ENCODE measurements around the gene FRAS1. TPM values are rescaled to one million over a fixed set of nuclear protein-coding genes. Genes with fewer than 3 reads are reported as not detected.

Gene FRAS1
- total RNA-seq, 1 experiment from 2014 or later, result 82.0 TPM

DNA sequence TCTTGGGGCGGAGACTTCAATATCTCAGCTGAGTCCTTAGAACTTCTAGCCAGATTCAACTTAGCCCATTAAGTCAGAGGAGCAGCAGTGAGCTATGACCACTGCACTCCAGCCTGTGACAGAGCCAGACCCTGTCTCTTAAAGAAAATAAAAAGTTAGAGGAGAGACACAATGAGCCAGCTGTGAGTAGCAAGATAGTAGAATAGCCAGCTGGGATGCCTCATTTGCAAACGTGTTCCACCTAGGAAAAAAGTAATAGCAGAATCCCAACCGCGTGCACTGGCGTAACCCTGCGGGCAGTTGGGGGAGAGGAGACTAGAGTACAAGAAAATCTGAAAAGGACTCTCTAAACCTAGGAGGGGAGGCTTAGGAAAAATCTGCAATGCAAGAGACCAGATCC is 361.3 kb downstream of the FRAS1 start (continued):
- TF ChIP-seq, protein P1, sequence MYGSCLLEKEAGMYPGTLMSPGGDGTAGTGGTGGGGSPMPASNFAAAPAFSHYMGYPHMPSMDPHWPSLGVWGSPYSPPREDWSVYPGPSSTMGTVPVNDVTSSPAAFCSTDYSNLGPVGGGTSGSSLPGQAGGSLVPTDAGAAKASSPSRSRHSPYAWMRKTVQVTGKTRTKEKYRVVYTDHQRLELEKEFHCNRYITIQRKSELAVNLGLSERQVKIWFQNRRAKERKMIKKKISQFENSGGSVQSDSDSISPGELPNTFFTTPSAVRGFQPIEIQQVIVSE (CRISPR knock-in tag; IDR thresholded peaks at IDR 0.05; ENCODE audit: borderline replicate concordance), result no peak
- no peak for TF ChIP-seq TCF7 (CRISPR knock-in tag; IDR thresholded peaks at IDR 0.05; ENCODE audit: low read depth)
- TF ChIP-seq GABPB1 (CRISPR knock-in tag; IDR thresholded peaks at IDR 0.05), result no peak
- no peak for TF ChIP-seq ZNF219 (CRISPR knock-in tag; IDR thresholded peaks at IDR 0.05; ENCODE audit: borderline replicate concordance)
- no peak for TF ChIP-seq ZNF138 (CRISPR knock-in tag; conservative IDR thresholded peaks at IDR 0.05)
- TF ChIP-seq ZNF121 (CRISPR knock-in tag; IDR thresholded peaks at IDR 0.05), result no peak
- no peak for TF ChIP-seq SMAD3 (CRISPR knock-in tag; IDR thresholded peaks at IDR 0.05; ENCODE audit: borderline replicate concordance)

DNA sequence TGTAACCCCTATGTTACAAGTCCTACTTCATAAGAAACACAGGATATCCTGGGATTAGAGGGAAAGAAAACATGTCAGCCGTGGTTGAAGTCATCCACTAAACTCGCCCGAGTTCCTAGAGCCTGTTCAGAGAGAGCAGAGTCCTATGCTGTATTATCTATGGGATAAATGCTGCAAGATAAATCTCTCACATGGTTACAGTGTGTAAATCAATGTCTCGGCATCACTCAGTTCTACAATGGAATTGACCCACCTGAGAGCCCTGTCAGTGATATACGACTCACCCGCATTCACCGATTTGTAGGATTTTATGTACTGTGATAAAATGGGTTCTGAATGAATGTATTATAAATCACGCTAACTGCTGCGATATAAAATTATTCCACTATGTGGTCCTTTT is 366.7 kb downstream of the FRAS1 start:
- Mint-ChIP-seq H3K4me3 (no peak overlapping the region), H3K36me3 (peaks cover 46% of the 10 kb centered on the region), H3K27me3 (ENCODE audit: low read depth) (no peaks in the 10 kb centered on the region), H3K9me3 (no peaks in the 10 kb centered on the region), H3K4me1 (no peaks in the 10 kb centered on the region), H3K27ac (no peak overlapping the region)
- TF ChIP-seq NR1H2 (CRISPR knock-in tag; IDR thresholded peaks at IDR 0.05) (no peak), ZNF263 (CRISPR knock-in tag; IDR thresholded peaks at IDR 0.05; ENCODE audit: low read depth) (no peak), CBFB (CRISPR knock-in tag; IDR thresholded peaks at IDR 0.05; ENCODE audit: low read depth) (no peak), ZNF219 (CRISPR knock-in tag; IDR thresholded peaks at IDR 0.05; ENCODE audit: borderline replicate concordance) (no peak), HMGA2 (CRISPR knock-in tag; IDR thresholded peaks at IDR 0.05) (no peak), FOXK1 (CRISPR knock-in tag; IDR thresholded peaks at IDR 0.05) (no peak), SMAD3 (CRISPR knock-in tag; IDR thresholded peaks at IDR 0.05; ENCODE audit: borderline replicate concordance) (no peak), GABPB1 (CRISPR knock-in tag; IDR thresholded peaks at IDR 0.05) (no peak), ZNF423 (CRISPR knock-in tag; IDR thresholded peaks at IDR 0.05) (no peak), FOXP1 (CRISPR knock-in tag; IDR thresholded peaks at IDR 0.05; ENCODE audit: borderline replicate concordance) (no peak), TEAD1 (CRISPR knock-in tag; IDR thresholded peaks at IDR 0.05) (no peak), EMX1 (CRISPR knock-in tag; IDR thresholded peaks at IDR 0.05) (no peak), ZNF317 (CRISPR knock-in tag; IDR thresholded peaks at IDR 0.05; ENCODE audit: borderline replicate concordance, low read depth) (no peak)
- TF ChIP-seq, protein P2, sequence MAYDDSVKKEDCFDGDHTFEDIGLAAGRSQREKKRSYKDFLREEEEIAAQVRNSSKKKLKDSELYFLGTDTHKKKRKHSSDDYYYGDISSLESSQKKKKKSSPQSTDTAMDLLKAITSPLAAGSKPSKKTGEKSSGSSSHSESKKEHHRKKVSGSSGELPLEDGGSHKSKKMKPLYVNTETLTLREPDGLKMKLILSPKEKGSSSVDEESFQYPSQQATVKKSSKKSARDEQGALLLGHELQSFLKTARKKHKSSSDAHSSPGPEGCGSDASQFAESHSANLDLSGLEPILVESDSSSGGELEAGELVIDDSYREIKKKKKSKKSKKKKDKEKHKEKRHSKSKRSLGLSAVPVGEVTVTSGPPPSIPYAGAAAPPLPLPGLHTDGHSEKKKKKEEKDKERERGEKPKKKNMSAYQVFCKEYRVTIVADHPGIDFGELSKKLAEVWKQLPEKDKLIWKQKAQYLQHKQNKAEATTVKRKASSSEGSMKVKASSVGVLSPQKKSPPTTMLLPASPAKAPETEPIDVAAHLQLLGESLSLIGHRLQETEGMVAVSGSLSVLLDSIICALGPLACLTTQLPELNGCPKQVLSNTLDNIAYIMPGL (CRISPR knock-in tag; IDR thresholded peaks at IDR 0.05), result no peak
- ATAC-seq (no peak), DNase-seq (ENCODE audit: low spot score) (no peak)
- ChIA-PET POLR2A (no interaction called here), CTCF (no interaction called here)

DNA sequence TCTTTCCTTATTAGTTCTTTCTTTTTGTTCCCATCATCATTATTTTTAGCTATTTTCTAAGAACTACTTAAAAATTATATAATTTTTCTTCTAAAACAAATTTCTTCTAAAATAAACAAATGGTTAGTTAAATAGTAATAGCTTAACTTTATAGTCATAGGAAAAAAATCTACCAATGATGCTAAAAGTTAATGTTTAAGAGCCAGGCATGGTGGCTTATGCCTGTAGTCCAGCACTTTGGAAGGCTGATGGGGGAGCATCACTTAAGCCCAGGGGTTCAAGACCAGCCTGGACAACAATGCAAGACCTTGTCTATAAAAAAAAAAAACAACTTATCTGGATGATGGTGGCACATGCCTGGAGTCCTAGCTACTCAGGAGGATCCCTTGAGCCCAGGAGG is 367.3 kb downstream of the FRAS1 start:
- no peak for DNase-seq (ENCODE audit: low spot score)
- POLR2A ChIA-PET, result no interaction called here

DNA sequence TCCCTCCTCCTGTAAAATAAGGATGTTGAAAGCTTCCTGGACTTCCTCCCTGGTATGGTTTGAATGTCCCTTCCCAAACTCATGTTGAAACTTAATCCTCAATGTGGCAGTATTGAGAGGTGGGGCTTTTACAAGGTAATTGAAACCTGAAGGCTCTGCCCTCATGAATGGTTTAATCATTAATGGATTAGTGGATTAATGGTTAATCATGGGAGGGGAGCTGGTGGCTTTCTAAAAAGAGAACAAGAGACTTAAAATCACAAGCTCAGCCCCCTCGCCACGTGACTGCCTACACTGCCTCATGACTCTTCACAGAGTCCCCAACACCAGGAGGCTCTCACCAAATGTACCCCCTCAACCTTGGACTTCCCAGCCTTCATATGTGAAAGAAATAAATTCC is 369.8 kb downstream of the FRAS1 start:
- peaks cover 40% of the 10 kb centered on the region for H3K36me3 Mint-ChIP-seq
- ChIA-PET POLR2A (interaction anchor here (0.8 kb wide), 1 partner anchor 98 kb away, joined by 3 read pairs; no protein-coding TSS in a partner anchor), CTCF (interaction anchor here (1.0 kb wide), 1 partner anchor 9 kb away, joined by 3 read pairs; no protein-coding TSS in a partner anchor)
- no peak for ATAC-seq
- no peaks in the 10 kb centered on the region for H3K9me3 Mint-ChIP-seq
- no peak for DNase-seq (ENCODE audit: low spot score)
- no peak overlapping the region for H3K4me3 Mint-ChIP-seq
- no peaks in the 10 kb centered on the region for H3K27me3 Mint-ChIP-seq (ENCODE audit: low read depth)
- H3K4me1 Mint-ChIP-seq, result no peaks in the 10 kb centered on the region
- H3K27ac Mint-ChIP-seq, result no peak overlapping the region
- TF ChIP-seq TEAD4 (CRISPR knock-in tag; IDR thresholded peaks at IDR 0.05), result no peak
- TF ChIP-seq ETV6 (CRISPR knock-in tag; IDR thresholded peaks at IDR 0.05), result no peak
- TF ChIP-seq, protein P3, sequence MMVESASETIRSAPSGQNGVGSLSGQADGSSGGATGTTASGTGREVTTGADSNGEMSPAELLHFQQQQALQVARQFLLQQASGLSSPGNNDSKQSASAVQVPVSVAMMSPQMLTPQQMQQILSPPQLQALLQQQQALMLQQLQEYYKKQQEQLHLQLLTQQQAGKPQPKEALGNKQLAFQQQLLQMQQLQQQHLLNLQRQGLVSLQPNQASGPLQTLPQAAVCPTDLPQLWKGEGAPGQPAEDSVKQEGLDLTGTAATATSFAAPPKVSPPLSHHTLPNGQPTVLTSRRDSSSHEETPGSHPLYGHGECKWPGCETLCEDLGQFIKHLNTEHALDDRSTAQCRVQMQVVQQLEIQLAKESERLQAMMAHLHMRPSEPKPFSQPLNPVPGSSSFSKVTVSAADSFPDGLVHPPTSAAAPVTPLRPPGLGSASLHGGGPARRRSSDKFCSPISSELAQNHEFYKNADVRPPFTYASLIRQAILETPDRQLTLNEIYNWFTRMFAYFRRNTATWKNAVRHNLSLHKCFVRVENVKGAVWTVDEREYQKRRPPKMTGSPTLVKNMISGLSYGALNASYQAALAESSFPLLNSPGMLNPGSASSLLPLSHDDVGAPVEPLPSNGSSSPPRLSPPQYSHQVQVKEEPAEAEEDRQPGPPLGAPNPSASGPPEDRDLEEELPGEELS (CRISPR knock-in tag; IDR thresholded peaks at IDR 0.05), result no peak
- no peak for TF ChIP-seq FOXP1 (CRISPR knock-in tag; IDR thresholded peaks at IDR 0.05; ENCODE audit: borderline replicate concordance)
- no peak for TF ChIP-seq FOXJ3 (CRISPR knock-in tag; IDR thresholded peaks at IDR 0.05; ENCODE audit: borderline replicate concordance)
- TF ChIP-seq, protein P4, sequence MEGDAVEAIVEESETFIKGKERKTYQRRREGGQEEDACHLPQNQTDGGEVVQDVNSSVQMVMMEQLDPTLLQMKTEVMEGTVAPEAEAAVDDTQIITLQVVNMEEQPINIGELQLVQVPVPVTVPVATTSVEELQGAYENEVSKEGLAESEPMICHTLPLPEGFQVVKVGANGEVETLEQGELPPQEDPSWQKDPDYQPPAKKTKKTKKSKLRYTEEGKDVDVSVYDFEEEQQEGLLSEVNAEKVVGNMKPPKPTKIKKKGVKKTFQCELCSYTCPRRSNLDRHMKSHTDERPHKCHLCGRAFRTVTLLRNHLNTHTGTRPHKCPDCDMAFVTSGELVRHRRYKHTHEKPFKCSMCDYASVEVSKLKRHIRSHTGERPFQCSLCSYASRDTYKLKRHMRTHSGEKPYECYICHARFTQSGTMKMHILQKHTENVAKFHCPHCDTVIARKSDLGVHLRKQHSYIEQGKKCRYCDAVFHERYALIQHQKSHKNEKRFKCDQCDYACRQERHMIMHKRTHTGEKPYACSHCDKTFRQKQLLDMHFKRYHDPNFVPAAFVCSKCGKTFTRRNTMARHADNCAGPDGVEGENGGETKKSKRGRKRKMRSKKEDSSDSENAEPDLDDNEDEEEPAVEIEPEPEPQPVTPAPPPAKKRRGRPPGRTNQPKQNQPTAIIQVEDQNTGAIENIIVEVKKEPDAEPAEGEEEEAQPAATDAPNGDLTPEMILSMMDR (IDR thresholded peaks at IDR 0.05), result no peak
- no peak for TF ChIP-seq NR1H2 (CRISPR knock-in tag; IDR thresholded peaks at IDR 0.05)
- TF ChIP-seq GRHL2 (CRISPR knock-in tag; IDR thresholded peaks at IDR 0.05; ENCODE audit: insufficient replicate concordance, severe bottlenecking), result no peak
- no peak for TF ChIP-seq GABPB1 (CRISPR knock-in tag; IDR thresholded peaks at IDR 0.05)

More for the DNA sequence above, 367.3 kb downstream of the FRAS1 start:
- no peaks in the 10 kb centered on the region for H3K27me3 Mint-ChIP-seq (ENCODE audit: low read depth)
- H3K27ac Mint-ChIP-seq, result no peak overlapping the region
- no peaks in the 10 kb centered on the region for H3K9me3 Mint-ChIP-seq
- CTCF ChIA-PET, result no interaction called here
- ATAC-seq, result no peak
- H3K4me3 Mint-ChIP-seq, result no peak overlapping the region
- peaks cover 44% of the 10 kb centered on the region for H3K36me3 Mint-ChIP-seq
- H3K4me1 Mint-ChIP-seq, result no peaks in the 10 kb centered on the region
- no peak for TF ChIP-seq SMAD3 (CRISPR knock-in tag; IDR thresholded peaks at IDR 0.05; ENCODE audit: borderline replicate concordance)
- TF ChIP-seq FOXP1 (CRISPR knock-in tag; IDR thresholded peaks at IDR 0.05; ENCODE audit: borderline replicate concordance), result no peak
- no peak for TF ChIP-seq ZNF232 (CRISPR knock-in tag; IDR thresholded peaks at IDR 0.05)
- no peak for TF ChIP-seq RORB (CRISPR knock-in tag; IDR thresholded peaks at IDR 0.05)
- no peak for TF ChIP-seq ZNF396 (CRISPR knock-in tag; IDR thresholded peaks at IDR 0.05; ENCODE audit: borderline replicate concordance)
- no peak for TF ChIP-seq FOXJ3 (CRISPR knock-in tag; IDR thresholded peaks at IDR 0.05; ENCODE audit: borderline replicate concordance)
- no peak for TF ChIP-seq JUN (CRISPR knock-in tag; IDR thresholded peaks at IDR 0.05)

All from WTC11 (cell line).